ENCODE results near the gene ABCB6. TPM values are rescaled to one million over a fixed set of nuclear protein-coding genes. Genes with fewer than 3 reads are reported as not detected.
"Not testable (repeated sequence)": the region's sequence is repeated elsewhere in the genome, so short reads cannot be mapped to it uniquely, and the experiment has no call there.

ABCB6 gene
- 10.1 and 27.3 TPM in 2 replicates for total RNA-seq (ENCODE audit: low replicate concordance)

DNA sequence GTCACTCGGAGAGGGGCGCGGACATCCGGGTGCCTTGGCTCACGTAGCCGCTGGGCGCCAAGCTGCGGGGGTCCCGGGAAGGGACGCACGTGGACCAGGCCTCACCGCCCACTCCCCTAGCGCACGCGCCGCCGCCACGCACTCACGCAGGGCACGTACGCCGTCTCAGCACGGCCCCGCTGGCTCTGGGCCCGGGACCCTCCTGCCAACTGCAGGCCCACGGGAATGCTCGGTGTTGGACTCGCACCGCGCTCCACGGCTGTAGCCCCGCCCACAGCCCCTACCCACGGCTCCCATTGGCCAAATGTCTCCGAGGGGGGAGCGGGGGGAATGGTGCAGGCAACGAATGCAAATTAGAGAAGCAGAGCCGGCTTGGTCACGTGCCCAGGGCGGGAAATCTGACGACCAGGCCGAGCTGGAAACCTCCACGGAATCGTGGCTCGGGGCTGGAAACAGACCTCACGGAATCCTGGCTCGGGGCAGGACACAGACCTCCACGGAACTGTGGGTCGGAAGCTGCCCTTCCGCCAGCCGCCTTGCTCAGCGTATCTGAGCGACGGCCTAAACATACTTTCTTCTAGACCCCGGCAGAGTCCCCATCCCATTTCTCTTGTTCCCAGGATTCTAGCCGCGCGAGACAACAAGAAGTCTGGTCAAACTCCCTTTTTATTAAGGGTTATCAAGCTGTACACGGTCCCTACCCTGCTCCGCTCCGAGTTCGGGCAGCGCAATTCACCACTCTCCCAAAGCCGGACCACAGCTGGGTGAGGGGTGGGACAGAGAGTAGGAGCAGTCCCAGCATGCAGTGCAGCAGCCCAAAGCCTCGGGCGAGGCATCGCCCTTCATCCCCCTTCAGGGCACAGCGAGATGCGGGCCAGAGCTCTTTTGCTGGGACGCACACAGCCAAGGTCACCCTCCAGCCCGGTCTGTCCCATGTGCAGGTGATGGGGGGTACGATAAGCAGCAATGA, at the start of gene ABCB6:
ABCB6 (minus strand) TSS at position 227 of the 970 bp plus-strand sequence. CDS start 285 bp downstream, outside the sequence.
- H3K4me3 ChIP-seq (ENCODE audit: low read depth, low read length), result peak within 1 kb of the TSS; percentile 71
- peak; percentile 96 for DNase-seq (ENCODE audit: low read depth)
- TF ChIP-seq CTCF (IDR thresholded peaks at IDR 0.05; ENCODE audit: insufficient read depth, low read length), result no peak

- H3K4me3 ChIP-seq (ENCODE audit: low read depth, low read length), result no peak overlapping the region
- no peak for TF ChIP-seq CTCF (IDR thresholded peaks at IDR 0.05; ENCODE audit: insufficient read depth, low read length)
- DNase-seq (ENCODE audit: low read depth), result no peak
Observed at GRCh38 chr2:219268294-219268693, 49.5 kb upstream of the ABCB6 start.

- H3K4me3 ChIP-seq (ENCODE audit: low read depth, low read length), result no peak overlapping the region
- TF ChIP-seq CTCF (IDR thresholded peaks at IDR 0.05; ENCODE audit: insufficient read depth, low read length), result no peak
- DNase-seq (ENCODE audit: low read depth), result no peak
Observed at GRCh38 chr2:219266886-219267285, 48.1 kb upstream of the ABCB6 start.

GRCh38 chr2:219266232-219266631, 47.5 kb upstream of the ABCB6 start:
- TF ChIP-seq CTCF (IDR thresholded peaks at IDR 0.05; ENCODE audit: insufficient read depth, low read length), result no peak
- H3K4me3 ChIP-seq (ENCODE audit: low read depth, low read length), result no peak overlapping the region
- DNase-seq (ENCODE audit: low read depth), result no peak

DNA sequence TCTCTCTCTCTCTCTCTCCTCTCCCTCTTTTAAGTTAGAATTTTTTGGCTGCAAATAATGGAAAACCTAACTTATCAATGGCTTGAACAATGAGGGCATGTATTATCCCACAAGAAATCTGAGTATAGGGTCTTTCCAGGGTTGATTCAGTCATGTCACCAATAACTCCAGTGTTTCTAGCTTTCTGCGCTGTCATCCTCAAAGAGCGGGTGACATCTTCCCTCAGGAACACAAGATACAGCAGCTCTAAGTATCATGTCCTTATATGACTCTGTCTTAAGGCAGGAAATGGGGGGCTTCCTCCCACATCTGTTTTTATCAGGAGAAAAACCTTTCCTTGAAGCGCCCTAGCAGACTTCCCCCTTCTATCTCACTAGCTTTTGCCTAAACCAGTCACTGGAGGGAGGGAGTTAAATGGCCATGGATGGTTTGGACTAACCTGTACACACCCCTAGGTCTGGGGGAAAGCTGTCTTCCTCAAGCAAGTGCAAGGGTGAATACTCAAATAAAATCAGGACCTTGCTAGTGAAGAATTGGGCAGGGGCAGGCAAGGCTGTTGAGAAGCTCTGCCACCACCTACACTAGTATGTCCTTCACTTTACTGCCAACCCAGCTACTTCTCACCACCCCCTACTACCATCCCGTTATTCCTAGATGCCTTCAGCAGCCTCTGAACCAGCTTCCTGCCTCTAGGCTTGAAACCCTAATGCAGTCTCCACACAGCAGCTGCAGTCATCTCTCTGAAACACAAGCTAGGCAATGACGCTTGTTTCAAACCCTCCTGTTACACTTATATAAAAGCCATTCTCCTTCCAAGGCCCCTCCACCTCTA, 42.5 kb upstream of the ABCB6 start:
- no peak for DNase-seq (ENCODE audit: low read depth)
- no peak overlapping the region for H3K4me3 ChIP-seq (ENCODE audit: low read depth, low read length)
- TF ChIP-seq CTCF (IDR thresholded peaks at IDR 0.05; ENCODE audit: insufficient read depth, low read length), result no peak

DNA sequence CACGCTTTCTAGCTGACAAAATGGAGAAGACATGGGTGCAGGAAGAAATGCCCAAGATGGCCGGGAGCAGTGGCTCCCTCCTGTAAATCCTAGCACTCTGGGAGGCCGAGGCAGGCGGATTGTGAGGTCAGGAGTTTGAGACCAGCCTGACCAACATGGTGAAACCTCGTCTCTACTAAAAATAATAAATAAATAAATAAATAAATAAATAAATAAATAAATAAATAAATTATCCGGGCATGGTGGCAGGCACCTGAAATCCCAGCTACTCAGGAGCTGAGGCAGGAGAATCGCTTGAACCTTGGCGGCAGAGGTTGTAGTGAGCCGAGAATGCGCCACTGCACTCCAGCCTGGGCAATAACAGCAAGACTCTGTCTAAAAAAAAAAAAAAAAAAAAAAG, 40.2 kb upstream of the ABCB6 start:
- DNase-seq (ENCODE audit: low read depth); H3K4me3 ChIP-seq (ENCODE audit: low read depth, low read length): not testable (repeated sequence)
